Measurements from ENCODE around the gene TUBB2B.

DNA sequence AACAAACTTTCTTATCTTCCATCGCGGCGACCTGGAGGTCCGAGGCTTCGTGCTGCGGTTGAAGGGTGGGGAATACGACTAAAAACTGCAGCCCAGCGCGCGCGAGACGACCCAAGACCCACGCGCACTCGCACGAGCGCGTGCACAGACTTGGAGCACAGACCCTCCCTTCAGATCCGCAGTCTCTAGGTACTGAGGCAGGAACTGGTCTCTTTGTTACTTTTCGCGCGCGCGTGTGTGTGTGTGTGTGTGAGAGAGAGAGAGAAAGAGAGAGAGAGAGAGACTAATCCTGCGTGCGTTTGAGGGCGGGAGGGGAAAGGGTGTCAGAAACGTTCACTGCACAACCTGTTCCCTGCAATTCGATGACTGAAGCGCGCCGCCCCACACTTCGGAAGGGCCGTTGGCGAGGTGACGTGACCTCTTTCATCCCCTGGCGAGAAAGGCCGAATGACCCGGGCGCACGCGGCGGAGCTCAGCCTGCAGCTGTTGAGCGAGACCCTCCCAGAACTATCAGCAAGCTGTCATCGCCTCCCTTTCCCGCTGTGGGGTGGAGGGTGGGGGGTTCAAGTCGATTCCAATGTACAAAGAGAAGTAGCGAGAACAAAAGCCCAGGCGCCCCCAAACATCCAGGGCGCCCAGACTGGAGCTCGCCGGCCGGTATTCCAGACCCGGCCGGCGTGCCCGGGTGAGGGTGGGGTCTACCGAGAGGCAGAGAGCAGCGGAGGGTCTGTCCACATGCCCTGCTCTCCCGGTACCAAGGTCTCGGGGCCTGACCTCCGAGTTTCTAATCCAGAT lies 1.5 kb upstream of the TUBB2B start:
- TF ChIP-seq TCF4 (CRISPR knock-in tag; IDR thresholded peaks at IDR 0.05; ENCODE audit: borderline replicate concordance): no peak
- TF ChIP-seq, protein P1, sequence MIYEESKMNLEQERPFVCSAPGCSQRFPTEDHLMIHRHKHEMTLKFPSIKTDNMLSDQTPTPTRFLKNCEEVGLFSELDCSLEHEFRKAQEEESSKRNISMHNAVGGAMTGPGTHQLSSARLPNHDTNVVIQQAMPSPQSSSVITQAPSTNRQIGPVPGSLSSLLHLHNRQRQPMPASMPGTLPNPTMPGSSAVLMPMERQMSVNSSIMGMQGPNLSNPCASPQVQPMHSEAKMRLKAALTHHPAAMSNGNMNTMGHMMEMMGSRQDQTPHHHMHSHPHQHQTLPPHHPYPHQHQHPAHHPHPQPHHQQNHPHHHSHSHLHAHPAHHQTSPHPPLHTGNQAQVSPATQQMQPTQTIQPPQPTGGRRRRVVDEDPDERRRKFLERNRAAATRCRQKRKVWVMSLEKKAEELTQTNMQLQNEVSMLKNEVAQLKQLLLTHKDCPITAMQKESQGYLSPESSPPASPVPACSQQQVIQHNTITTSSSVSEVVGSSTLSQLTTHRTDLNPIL (CRISPR knock-in tag; IDR thresholded peaks at IDR 0.05; ENCODE audit: low read depth): no peak
- no peak for TF ChIP-seq ISL1 (CRISPR knock-in tag; IDR thresholded peaks at IDR 0.05)
